H54 (cell line): ENCODE data around the gene SLC25A19.

Experiments used
- DNase-seq: peaks from one replicate; pipeline ENCODE4 v3.0.0; 2011; ENCODE audit warnings: low spot score, mixed read lengths; ENCODE audit not compliant: insufficient read length
- FAIRE-seq: peaks from 3 replicates; lab custom pipeline; 2011; peaks lifted over from hg19 to GRCh38; lab: Jason Lieb, UNC
- POLR2A ChIP-seq: IDR thresholded peaks from 2 replicates; pipeline ENCODE4 v1.6.1; 2011; ENCODE audit warnings: low read depth, mild to moderate bottlenecking, low read length

The SLC25A19 gene

GRCh38 chr17:75232786-75233185, 56.4 kb downstream of the SLC25A19 start:
- DNase-seq (no peak), FAIRE-seq (no peak)
- no peak for TF ChIP-seq POLR2A

DNA sequence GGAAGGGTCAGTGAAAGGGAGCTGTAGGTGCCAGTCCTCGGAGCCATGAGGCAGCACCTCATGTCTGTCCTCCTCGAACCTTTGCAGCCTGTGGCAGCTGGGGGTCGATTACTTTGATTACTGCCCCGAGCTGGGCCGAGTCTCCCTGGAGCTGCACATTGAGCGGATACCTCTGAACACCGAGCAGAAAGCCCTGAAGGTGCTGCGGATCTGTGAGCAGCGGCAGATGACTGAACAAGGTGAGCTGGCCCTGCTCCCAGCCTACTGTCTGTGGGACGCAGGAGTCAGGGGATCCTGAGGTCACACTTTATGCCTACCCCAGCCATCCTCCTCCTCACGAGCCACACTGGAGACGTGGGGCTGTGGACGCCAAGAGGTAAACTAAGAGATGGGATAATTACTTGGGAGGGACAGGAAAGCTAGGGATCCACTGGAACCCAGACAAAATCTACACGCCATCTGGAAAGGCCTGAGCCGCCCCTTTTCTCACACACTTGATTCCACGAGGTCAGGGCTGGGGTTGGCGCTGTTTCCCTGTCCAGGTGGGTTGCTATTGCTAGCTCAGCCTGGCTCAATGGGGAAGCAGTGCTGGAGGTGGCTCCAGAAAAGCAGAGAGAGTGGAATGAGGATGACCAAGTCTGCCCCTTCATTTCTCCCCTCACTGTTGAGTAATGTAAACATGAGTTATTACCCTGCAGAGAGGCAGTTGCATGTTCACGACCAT, 57.3 kb downstream of the SLC25A19 start:
- no peak for FAIRE-seq

GRCh38 chr17:75231071-75231470, 58.2 kb downstream of the SLC25A19 start:
- DNase-seq: no peak
- TF ChIP-seq POLR2A: no peak
- FAIRE-seq: no peak

More for the DNA sequence above, 57.3 kb downstream of the SLC25A19 start:
- DNase-seq: no peak
- no peak for TF ChIP-seq POLR2A

DNA sequence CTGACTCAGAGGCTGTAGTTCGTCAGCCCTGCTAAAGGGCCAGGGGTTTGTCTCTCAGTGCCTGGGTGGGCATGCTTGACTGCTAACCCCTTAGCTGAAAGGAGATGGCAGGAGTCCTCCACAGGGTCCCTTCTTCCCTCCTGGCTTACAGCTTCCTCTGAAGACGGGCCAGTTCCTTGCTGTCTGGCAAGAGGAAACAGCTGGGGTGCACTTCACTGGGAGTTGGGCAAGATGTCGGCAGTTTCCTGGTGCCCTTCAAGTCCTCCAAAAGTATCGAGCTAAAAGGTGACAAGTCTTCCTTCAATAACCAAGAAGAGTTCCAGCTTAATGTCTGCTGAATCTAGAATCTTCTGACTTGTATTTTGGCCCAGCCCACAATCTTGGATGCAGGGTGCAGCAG, 60.4 kb downstream of the SLC25A19 start:
- DNase-seq: no peak
- TF ChIP-seq POLR2A: no peak
- no peak for FAIRE-seq

DNA sequence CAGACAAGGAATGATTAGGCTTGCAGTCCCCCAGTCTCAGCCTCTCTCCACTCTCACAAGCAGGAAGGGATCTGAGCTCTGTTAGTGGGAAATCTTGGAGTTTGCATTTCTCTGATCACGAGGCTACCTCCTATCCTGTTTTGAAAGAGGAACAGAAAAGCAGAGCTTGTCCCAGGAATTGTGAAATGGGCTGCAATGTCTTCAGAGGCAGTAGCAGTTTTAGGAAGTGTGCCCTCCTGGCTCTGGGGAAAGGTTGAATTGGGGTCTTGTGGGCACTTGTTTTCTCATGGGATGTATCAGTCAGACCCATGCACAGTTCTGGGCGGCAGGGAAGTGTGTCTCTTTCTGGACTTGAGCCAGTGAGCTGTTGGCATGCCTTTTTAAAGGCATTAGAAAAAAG, 60.9 kb downstream of the SLC25A19 start:
- TF ChIP-seq POLR2A: no peak
- DNase-seq (no peak), FAIRE-seq (no peak)

- FAIRE-seq (no peak), DNase-seq (no peak)
- TF ChIP-seq POLR2A: no peak
These were observed 61.5 kb downstream of the SLC25A19 start for GRCh38 chr17:75227729-75228128.

DNA sequence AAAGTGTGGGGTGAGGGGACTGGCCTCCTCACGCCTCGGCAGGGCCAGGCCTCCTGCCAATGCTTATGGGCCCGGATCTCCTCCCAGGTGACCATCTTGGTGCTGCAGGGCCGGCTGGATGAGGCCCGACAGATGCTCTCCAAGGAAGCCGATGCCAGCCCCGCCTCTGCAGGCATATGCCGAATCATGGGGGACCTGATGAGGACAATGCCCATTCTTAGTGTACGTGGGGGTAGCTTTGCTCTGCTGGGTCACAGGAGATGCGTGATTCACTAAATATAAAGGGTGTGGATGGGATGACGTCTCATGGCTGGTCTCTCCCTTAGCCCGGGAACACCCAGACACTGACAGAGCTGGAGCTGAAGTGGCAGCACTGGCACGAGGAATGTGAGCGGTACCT, 64.2 kb downstream of the SLC25A19 start:
- TF ChIP-seq POLR2A: no peak
- no peak for FAIRE-seq
- DNase-seq: no peak
